ENCODE results near the gene MOCOS.

Gene MOCOS

DNA sequence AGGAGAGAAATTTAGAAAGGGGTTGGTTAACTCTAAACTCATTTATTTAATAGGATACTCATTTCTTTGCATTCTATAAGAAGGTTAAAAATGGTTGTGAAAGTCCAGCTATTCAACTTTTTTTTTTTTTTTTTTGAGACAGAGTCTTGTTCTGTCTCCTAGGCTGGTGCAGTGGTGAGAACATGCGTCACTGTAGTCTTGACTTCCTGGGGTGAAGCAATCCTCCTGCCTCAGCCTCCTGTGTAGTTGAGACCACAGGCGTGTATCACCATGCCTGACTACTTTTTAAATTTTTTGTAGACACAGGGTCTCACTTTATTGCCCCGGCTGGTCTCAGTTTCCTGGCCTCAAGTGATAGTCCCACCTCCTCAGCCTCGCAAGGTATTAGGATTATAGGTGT is 45.7 kb upstream of the MOCOS start (continued):
- TF ChIP-seq, protein P1, sequence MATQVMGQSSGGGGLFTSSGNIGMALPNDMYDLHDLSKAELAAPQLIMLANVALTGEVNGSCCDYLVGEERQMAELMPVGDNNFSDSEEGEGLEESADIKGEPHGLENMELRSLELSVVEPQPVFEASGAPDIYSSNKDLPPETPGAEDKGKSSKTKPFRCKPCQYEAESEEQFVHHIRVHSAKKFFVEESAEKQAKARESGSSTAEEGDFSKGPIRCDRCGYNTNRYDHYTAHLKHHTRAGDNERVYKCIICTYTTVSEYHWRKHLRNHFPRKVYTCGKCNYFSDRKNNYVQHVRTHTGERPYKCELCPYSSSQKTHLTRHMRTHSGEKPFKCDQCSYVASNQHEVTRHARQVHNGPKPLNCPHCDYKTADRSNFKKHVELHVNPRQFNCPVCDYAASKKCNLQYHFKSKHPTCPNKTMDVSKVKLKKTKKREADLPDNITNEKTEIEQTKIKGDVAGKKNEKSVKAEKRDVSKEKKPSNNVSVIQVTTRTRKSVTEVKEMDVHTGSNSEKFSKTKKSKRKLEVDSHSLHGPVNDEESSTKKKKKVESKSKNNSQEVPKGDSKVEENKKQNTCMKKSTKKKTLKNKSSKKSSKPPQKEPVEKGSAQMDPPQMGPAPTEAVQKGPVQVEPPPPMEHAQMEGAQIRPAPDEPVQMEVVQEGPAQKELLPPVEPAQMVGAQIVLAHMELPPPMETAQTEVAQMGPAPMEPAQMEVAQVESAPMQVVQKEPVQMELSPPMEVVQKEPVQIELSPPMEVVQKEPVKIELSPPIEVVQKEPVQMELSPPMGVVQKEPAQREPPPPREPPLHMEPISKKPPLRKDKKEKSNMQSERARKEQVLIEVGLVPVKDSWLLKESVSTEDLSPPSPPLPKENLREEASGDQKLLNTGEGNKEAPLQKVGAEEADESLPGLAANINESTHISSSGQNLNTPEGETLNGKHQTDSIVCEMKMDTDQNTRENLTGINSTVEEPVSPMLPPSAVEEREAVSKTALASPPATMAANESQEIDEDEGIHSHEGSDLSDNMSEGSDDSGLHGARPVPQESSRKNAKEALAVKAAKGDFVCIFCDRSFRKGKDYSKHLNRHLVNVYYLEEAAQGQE (tag by site-specific recombination; IDR thresholded peaks at IDR 0.05): no peak
- TF ChIP-seq, protein P2, sequence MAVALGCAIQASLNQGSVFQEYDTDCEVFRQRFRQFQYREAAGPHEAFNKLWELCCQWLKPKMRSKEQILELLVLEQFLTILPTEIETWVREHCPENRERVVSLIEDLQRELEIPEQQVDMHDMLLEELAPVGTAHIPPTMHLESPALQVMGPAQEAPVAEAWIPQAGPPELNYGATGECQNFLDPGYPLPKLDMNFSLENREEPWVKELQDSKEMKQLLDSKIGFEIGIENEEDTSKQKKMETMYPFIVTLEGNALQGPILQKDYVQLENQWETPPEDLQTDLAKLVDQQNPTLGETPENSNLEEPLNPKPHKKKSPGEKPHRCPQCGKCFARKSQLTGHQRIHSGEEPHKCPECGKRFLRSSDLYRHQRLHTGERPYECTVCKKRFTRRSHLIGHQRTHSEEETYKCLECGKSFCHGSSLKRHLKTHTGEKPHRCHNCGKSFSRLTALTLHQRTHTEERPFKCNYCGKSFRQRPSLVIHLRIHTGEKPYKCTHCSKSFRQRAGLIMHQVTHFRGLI (tag by site-specific recombination; IDR thresholded peaks at IDR 0.05): no peak
- TF ChIP-seq ZNF394 (tag by site-specific recombination; IDR thresholded peaks at IDR 0.05; ENCODE audit: borderline replicate concordance): no peak
- TF ChIP-seq ZNF274 (IDR thresholded peaks at IDR 0.05; ENCODE audit: low read length): no peak
- no peak for TF ChIP-seq ZNF274 (tag by site-specific recombination; IDR thresholded peaks at IDR 0.05; ENCODE audit: borderline replicate concordance)
- no peak for TF ChIP-seq ZFP3 (tag by site-specific recombination; IDR thresholded peaks at IDR 0.05; ENCODE audit: low read depth)

DNA sequence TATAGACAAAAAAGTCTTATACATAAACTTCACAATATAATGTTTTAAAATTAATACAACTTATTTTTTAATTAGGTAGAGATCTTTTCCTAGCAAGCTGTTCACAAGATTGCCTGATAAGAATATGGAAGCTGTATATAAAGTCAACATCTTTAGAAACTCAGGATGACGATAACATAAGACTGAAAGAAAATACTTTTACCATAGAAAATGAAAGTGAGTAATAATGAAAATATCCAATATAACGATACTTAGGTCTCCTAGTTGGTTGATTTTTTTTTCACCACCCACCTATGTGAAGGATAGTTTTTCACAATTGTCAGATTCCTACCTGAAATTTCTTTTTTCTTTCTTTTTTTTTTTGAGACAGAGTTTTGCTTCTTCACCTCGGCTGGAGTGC is 44.5 kb upstream of the MOCOS start:
- CTCF ChIA-PET: interaction anchor here (0.6 to 0.8 kb wide), 3 partner anchors 53 to 1137 kb away, joined by 3 to 5 read pairs (median 3); no protein-coding TSS in a partner anchor

DNA sequence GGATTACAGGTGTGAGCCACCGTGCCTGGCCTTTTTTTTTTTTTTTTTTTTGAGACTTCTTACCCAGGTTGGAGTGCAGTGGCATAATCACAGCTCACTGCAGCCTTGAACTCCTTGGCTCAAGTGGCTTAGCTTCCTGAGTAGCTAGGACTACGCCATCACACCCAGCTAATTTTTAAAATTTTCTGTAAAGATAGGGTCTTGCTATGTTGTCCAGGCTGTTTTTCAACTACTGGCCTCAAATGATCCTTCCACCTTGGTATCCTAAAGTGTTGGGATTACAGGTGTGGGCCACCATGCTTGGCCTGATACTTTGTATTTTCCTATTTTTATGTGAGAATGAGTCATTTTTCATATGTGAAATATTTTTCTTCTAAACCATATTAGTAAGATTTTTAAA is 43.9 kb upstream of the MOCOS start:
- TF ChIP-seq ZNF19 (tag by site-specific recombination; IDR thresholded peaks at IDR 0.05; ENCODE audit: low read depth) (no peak), ZNF24 (tag by site-specific recombination; IDR thresholded peaks at IDR 0.05) (no peak), ZBTB1 (tag by site-specific recombination; IDR thresholded peaks at IDR 0.05) (no peak), ZNF311 (tag by site-specific recombination; IDR thresholded peaks at IDR 0.05; ENCODE audit: borderline replicate concordance) (no peak), SP2 (tag by site-specific recombination; IDR thresholded peaks at IDR 0.05) (no peak), ZEB2 (tag by site-specific recombination; IDR thresholded peaks at IDR 0.05) (no peak), ZNF138 (tag by site-specific recombination; IDR thresholded peaks at IDR 0.05; ENCODE audit: borderline replicate concordance) (no peak)
- TF ChIP-seq, protein P3, sequence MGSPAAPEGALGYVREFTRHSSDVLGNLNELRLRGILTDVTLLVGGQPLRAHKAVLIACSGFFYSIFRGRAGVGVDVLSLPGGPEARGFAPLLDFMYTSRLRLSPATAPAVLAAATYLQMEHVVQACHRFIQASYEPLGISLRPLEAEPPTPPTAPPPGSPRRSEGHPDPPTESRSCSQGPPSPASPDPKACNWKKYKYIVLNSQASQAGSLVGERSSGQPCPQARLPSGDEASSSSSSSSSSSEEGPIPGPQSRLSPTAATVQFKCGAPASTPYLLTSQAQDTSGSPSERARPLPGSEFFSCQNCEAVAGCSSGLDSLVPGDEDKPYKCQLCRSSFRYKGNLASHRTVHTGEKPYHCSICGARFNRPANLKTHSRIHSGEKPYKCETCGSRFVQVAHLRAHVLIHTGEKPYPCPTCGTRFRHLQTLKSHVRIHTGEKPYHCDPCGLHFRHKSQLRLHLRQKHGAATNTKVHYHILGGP (tag by site-specific recombination; IDR thresholded peaks at IDR 0.05): no peak
- TF ChIP-seq, protein P4, sequence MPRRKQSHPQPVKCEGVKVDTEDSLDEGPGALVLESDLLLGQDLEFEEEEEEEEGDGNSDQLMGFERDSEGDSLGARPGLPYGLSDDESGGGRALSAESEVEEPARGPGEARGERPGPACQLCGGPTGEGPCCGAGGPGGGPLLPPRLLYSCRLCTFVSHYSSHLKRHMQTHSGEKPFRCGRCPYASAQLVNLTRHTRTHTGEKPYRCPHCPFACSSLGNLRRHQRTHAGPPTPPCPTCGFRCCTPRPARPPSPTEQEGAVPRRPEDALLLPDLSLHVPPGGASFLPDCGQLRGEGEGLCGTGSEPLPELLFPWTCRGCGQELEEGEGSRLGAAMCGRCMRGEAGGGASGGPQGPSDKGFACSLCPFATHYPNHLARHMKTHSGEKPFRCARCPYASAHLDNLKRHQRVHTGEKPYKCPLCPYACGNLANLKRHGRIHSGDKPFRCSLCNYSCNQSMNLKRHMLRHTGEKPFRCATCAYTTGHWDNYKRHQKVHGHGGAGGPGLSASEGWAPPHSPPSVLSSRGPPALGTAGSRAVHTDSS (tag by site-specific recombination; IDR thresholded peaks at IDR 0.05): no peak
- TF ChIP-seq, protein P5, sequence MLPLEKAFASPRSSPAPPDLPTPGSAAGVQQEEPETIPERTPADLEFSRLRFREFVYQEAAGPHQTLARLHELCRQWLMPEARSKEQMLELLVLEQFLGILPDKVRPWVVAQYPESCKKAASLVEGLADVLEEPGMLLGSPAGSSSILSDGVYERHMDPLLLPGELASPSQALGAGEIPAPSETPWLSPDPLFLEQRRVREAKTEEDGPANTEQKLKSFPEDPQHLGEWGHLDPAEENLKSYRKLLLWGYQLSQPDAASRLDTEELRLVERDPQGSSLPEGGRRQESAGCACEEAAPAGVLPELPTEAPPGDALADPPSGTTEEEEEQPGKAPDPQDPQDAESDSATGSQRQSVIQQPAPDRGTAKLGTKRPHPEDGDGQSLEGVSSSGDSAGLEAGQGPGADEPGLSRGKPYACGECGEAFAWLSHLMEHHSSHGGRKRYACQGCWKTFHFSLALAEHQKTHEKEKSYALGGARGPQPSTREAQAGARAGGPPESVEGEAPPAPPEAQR (tag by site-specific recombination; IDR thresholded peaks at IDR 0.05): no peak
- TF ChIP-seq, protein P6, sequence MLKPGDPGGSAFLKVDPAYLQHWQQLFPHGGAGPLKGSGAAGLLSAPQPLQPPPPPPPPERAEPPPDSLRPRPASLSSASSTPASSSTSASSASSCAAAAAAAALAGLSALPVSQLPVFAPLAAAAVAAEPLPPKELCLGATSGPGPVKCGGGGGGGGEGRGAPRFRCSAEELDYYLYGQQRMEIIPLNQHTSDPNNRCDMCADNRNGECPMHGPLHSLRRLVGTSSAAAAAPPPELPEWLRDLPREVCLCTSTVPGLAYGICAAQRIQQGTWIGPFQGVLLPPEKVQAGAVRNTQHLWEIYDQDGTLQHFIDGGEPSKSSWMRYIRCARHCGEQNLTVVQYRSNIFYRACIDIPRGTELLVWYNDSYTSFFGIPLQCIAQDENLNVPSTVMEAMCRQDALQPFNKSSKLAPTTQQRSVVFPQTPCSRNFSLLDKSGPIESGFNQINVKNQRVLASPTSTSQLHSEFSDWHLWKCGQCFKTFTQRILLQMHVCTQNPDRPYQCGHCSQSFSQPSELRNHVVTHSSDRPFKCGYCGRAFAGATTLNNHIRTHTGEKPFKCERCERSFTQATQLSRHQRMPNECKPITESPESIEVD (tag by site-specific recombination; IDR thresholded peaks at IDR 0.05): no peak
- no peak overlapping the region for H3K4me3 ChIP-seq (ENCODE audit: low read depth, low read length)
- H3K27ac ChIP-seq (ENCODE audit: extremely low read depth, low read depth, low read length): no peak overlapping the region
- CTCF ChIA-PET: interaction anchor here (0.6 to 0.9 kb wide), 2 partner anchors 54 to 141 kb away, joined by 3 read pairs; no protein-coding TSS in a partner anchor
- POLR2A ChIA-PET: no interaction called here
- H3K9me3 ChIP-seq (ENCODE audit: control insufficient read depth, insufficient read depth, low read depth, low read length): no peaks in the 10 kb centered on the region
- peaks cover 38 to 94% of the 10 kb centered on the region in 2 experiments for H3K36me3 ChIP-seq (ENCODE audit: control insufficient read depth in 2 of 2, insufficient read depth in 1 of 2, low read length in 2 of 2)
- H3K4me1 ChIP-seq (ENCODE audit: control insufficient read depth, insufficient read depth, low read length): no peaks in the 10 kb centered on the region

More for the DNA sequence above, 44.5 kb upstream of the MOCOS start:
- Histone ChIP-seq H3K9me3 (ENCODE audit: control insufficient read depth, insufficient read depth, low read depth, low read length) (no peaks in the 10 kb centered on the region), H3K4me3 (ENCODE audit: low read depth, low read length) (no peak overlapping the region), H3K36me3 (ENCODE audit: control insufficient read depth in 2 of 2, insufficient read depth in 1 of 2, low read length in 2 of 2) (peaks cover 38 to 94% of the 10 kb centered on the region in 2 experiments), H3K4me1 (ENCODE audit: control insufficient read depth, insufficient read depth, low read length) (no peaks in the 10 kb centered on the region), H3K27ac (ENCODE audit: extremely low read depth, low read depth, low read length) (no peak overlapping the region)
- TF ChIP-seq WT1 (tag by site-specific recombination; IDR thresholded peaks at IDR 0.05) (no peak), ZNF510 (tag by site-specific recombination; IDR thresholded peaks at IDR 0.05; ENCODE audit: insufficient replicate concordance) (no peak), SCRT2 (tag by site-specific recombination; IDR thresholded peaks at IDR 0.05) (no peak), ZNF433 (tag by site-specific recombination; IDR thresholded peaks at IDR 0.05; ENCODE audit: low read depth) (no peak), ZXDB (tag by site-specific recombination; IDR thresholded peaks at IDR 0.05) (no peak)
- POLR2A ChIA-PET: no interaction called here
